ENCODE measurements around the gene STIM2.
A peak's percentile ranks its signal among the peaks of the same experiment; 100 is the strongest.
"Not testable (repeated sequence)": the region's sequence is repeated elsewhere in the genome, so short reads cannot be mapped to it uniquely, and the experiment has no call there.

The STIM2 gene

GRCh38 chr4:27001398-27002164 is 140.9 kb downstream of the STIM2 start:
- no peak for DNase-seq
- no peak for ATAC-seq

- ATAC-seq (peak; percentile 93), DNase-seq (peak; percentile 42)
Measured at GRCh38 chr4:27003642-27004113, 143.0 kb downstream of the STIM2 start.

- ATAC-seq (no peak), DNase-seq (no peak)
Measured at GRCh38 chr4:27005501-27005900, 144.9 kb downstream of the STIM2 start.

- ATAC-seq = no peak
- DNase-seq = no peak
Measured at GRCh38 chr4:27005905-27006590, 145.4 kb downstream of the STIM2 start.

GRCh38 chr4:27006646-27007045 is 146.0 kb downstream of the STIM2 start:
- ATAC-seq = no peak
- no peak for DNase-seq

- ATAC-seq (no peak), DNase-seq (no peak)
Measured at GRCh38 chr4:27007507-27007906, 146.9 kb downstream of the STIM2 start.

- no peak for DNase-seq
- ATAC-seq = no peak
Measured at GRCh38 chr4:27008679-27009078, 148.0 kb downstream of the STIM2 start.

- ATAC-seq = no peak
Measured at GRCh38 chr4:27009539-27009938, 148.9 kb downstream of the STIM2 start.

GRCh38 chr4:27010334-27010940 is 149.8 kb downstream of the STIM2 start:
- peak; percentile 67 for DNase-seq
- peak; percentile 68 for ATAC-seq

More at GRCh38 chr4:27009539-27009938, 148.9 kb downstream of the STIM2 start:
- no peak for DNase-seq

- no peak for ATAC-seq
- DNase-seq = no peak
Measured at GRCh38 chr4:27011401-27011800, 150.8 kb downstream of the STIM2 start.

GRCh38 chr4:27013012-27013411 is 152.4 kb downstream of the STIM2 start:
- ATAC-seq (no peak), DNase-seq (no peak)

GRCh38 chr4:27016551-27016950 is 155.9 kb downstream of the STIM2 start:
- ATAC-seq = no peak
- no peak for DNase-seq

- ATAC-seq (no peak), DNase-seq (no peak)
Measured at GRCh38 chr4:27017623-27018022, 157.0 kb downstream of the STIM2 start.

- no peak for DNase-seq
- ATAC-seq = no peak
Measured at GRCh38 chr4:27018076-27018475, 157.4 kb downstream of the STIM2 start.

GRCh38 chr4:27018910-27019309 is 158.3 kb downstream of the STIM2 start:
- ATAC-seq = no peak
- DNase-seq = no peak

GRCh38 chr4:27019766-27020165 is 159.1 kb downstream of the STIM2 start:
- ATAC-seq (no peak), DNase-seq (no peak)

- DNase-seq = no peak
- ATAC-seq = no peak
Measured at GRCh38 chr4:27020203-27020602, 159.6 kb downstream of the STIM2 start.

GRCh38 chr4:27020603-27021002 is 160.0 kb downstream of the STIM2 start:
- no peak for DNase-seq
- no peak for ATAC-seq

GRCh38 chr4:27022963-27023362 is 162.3 kb downstream of the STIM2 start:
- ATAC-seq = no peak
- no peak for DNase-seq

- ATAC-seq = no peak
- no peak for DNase-seq
Measured at GRCh38 chr4:27023366-27023765, 162.7 kb downstream of the STIM2 start.

- no peak for ATAC-seq
- no peak for DNase-seq
Measured at GRCh38 chr4:27024805-27025204, 164.2 kb downstream of the STIM2 start.

- ATAC-seq (no peak), DNase-seq (no peak)
Measured at GRCh38 chr4:27027428-27027827, 166.8 kb downstream of the STIM2 start.

GRCh38 chr4:27035127-27035526 is 174.5 kb downstream of the STIM2 start:
- not testable (repeated sequence) for ATAC-seq, DNase-seq

Data from stimulated activated naive CD8-positive, alpha-beta T cell treated with anti-CD3 and anti-CD28 coated beads, Interleukin-15, Interleukin-2, amounts not matched to agents 100 U/mL and 50 U/mL, for 24 hours (primary cell).